Subcutaneous adipose tissue (tissue), 4 donors: Measurements from ENCODE around the gene HYAL1. TPM values are rescaled to one million over a fixed set of nuclear protein-coding genes. Genes with fewer than 3 reads are reported as not detected.

ENCODE experiments used
- total RNA-seq, 4 donors: library from RNA; depleted of rRNA; stranded (reverse); fragments of >200 nt; gene quantifications; one replicate each; pipeline ENCODE4 v1.1.0, GENCODE V29; 2016
- TF ChIP-seq, protein P1 (sequence below): fragments of 450-650 bp; IDR thresholded peaks from one replicate; pipeline ENCODE4 v1.5.1; 2016; ENCODE audit warnings: low read depth, mild to moderate bottlenecking, control low read depth, antibody characterized with exemption, moderate library complexity

The HYAL1 gene
- total RNA-seq, 4 donors from 2014 or later, result 3.1 to 13.8 (median 4.7) TPM

DNA sequence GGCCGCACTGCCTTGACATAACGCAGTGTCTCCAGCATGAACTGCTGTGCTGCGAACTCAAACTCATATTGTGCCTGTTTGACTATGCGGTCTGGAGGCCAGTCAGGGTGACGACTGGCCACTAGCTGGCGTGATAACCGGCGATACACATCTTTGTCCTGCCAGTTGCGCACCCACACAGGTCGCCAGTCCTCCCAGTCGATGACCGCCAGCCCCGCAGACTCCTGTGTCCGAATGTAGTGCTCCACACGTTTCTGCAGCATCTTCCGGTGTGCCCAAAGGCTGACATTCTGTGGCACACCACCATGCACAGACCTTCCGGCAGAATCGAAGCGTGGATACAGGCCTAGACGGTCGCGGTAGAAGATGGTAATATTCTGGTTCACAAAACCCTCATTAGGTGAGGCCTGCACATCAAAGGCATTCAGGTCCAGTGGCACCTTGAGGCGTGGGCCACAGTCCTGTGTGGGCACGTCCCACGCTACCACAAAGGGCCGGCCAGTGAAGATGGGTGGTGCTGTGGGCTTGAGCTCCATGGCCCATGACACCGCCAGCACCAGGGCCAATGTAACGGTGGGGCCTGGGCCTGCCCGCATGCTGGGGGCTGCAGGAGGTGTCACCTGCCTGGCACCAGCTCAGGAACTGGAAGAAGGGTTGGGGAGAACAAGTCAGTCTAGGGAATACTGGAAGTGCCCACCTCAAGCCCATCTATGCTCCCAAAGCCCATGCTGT is 16.7 kb upstream of the HYAL1 start:
- TF ChIP-seq, protein P1, sequence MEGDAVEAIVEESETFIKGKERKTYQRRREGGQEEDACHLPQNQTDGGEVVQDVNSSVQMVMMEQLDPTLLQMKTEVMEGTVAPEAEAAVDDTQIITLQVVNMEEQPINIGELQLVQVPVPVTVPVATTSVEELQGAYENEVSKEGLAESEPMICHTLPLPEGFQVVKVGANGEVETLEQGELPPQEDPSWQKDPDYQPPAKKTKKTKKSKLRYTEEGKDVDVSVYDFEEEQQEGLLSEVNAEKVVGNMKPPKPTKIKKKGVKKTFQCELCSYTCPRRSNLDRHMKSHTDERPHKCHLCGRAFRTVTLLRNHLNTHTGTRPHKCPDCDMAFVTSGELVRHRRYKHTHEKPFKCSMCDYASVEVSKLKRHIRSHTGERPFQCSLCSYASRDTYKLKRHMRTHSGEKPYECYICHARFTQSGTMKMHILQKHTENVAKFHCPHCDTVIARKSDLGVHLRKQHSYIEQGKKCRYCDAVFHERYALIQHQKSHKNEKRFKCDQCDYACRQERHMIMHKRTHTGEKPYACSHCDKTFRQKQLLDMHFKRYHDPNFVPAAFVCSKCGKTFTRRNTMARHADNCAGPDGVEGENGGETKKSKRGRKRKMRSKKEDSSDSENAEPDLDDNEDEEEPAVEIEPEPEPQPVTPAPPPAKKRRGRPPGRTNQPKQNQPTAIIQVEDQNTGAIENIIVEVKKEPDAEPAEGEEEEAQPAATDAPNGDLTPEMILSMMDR, result no peak

DNA sequence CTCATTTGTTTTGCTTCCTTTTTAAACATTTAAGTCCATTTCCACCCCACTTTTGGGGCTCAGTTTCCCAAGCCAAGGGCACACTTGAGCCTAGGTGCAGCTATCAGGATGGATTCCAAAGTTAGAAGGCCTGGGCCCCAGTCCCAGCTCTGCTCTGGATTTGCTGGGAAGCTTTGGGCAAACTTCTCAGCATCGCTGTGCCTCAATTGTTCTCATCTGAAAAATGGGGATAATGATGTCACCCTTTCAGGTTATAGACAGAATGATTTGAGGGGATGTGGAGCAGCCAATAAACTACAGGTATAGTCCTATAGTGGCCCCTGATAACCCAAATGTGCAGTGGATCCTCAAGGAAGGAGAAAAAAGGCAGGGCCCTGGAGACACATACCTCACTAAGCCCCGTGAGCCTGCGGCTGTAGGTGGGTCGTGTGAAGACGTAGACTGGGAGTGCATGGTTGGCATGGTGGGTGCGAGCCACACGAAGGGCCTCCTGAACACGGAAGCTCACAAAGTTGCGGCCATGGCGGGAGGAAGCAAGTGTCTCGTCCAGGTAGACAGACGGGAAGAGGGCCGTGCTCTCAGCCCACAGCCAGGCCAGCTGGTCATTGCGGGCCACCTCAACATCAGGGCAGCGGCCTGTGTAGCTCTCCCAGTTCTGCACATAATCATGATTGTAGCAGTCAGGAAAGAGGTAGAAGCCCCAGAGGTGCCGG is 16.0 kb upstream of the HYAL1 start:
- TF ChIP-seq, protein P1, result no peak

DNA sequence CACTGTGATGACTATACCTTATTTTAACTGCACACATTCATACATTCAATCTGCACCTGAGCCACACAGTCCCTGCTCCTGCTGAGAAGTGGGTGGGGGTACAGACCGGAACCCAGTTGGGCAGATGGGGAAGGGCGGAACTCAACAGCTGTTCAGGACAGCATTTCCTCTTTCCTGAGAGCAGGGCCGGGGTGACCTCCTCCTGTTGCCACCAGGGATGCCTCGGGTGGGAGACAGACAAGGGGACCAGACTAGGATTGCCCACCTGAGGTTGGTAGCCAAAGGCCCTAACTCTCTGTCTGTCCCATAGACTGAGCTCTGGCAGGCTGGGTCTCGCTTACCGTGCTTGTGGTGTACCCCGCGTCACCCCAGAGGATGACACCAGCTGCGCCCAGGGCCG is 15.2 kb upstream of the HYAL1 start:
- TF ChIP-seq, protein P1, result no peak

DNA sequence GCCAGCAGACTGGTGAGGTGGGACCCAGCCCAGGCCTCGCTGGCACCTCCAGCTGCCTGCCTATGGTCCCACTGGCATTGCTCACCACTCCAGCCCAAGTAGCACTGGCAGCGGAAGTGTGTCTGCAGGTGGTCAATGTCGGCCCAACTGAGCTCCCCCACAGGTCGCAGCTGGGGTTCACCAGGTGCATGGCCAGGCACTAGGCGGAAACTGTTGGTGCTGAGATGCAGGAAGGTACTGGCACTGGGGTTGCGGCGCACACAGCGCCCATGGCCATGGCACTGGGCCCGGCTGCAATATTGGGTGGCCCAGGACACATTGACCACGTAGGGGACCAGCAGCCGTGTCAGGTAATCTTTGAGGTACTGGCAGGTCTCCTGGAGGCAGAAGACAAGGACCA is 14.8 kb upstream of the HYAL1 start:
- TF ChIP-seq, protein P1, result no peak

DNA sequence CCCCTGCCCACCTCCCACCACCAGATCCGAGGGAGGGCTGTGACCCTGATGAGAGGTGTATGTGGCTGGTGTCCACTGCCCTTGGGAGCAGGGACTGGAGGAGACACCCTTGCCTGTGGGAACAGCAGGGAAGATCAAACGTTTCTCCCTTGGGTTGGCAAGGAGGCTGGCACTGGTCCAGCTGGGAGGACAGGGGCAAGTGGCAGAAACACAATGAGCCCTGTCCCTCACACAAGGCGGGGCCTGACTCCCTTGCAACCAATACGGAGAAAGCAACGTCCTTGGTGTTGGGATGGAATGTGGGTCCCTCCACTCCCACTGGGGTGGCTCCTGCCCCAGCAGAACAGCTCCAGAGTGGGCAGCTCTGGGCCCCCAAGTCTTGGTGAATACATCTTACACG is 13.9 kb upstream of the HYAL1 start:
- TF ChIP-seq, protein P1, result no peak

DNA sequence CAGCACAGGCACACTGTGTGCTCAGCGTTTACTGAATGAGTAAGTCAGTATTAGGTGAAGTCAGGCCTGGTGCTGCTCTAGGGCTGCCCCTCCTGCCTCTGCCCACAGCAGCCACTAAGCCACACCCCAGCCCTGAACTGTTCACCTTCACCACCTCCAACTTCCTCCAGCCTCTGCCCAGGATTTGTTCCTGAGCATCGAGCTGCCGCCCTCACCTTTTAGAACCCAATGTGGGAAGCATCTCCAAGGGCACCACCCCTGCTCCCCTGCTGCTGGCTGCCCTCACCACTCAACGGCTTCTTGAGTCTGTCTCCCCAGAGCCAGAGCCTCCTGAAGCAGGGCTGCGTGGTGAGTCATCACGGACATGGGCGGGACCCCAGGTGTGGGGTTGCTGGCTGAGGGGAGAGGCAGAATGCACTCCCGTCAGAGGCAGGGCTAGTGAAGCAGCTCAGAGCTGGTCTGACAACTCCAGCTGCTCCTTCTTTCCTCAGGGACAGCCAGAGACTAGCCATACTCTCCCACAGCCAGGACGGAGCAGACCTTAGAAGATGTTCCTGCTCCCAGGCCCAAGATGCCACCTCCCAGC is 13.4 kb upstream of the HYAL1 start:
- TF ChIP-seq, protein P1, result no peak

DNA sequence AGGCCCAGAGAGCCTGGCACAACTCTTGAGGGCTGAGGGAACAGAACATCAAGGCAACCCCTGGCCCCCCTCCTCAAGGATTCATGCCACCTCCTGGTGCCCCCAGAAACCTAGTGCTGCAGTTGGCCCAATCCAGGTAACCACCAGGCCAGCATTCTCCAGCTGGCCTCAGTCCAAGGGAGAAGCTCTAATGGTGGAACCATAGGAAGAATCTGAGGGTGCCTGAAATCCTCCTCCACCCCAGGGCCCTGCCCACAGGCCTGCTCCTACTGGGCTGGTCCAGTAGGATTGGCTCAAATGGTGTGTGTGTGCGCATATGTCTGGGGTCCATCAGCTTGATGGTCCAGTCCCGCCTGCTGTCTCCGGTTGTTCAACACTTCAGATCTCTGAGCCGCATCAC is 11.4 kb upstream of the HYAL1 start:
- TF ChIP-seq, protein P1, result no peak
